Left ventricle myocardium superior (tissue), 1 donor: ENCODE results near the gene SLC35F4. TPM values are rescaled to one million over a fixed set of nuclear protein-coding genes. Genes with fewer than 3 reads are reported as not detected.

Experiments used
- ATAC-seq: fragments of 200-7000 bp; cut with Tn5 transposase; one replicate; pipeline ENCODE4 v1.9.1; 2020; ENCODE audit warnings: mild to moderate bottlenecking, moderate library complexity
- DNase-seq: peaks from one replicate; pipeline ENCODE4 v3.0.0-alpha.2; 2020
- intact Hi-C: fragments of 100-400 bp; cut with micrococcal nuclease; formaldehyde crosslinking; loops from one replicate; pipeline ENCODE4 v1.11.0; 2022
- total RNA-seq: library from RNA; stranded (reverse); fragmentation: NEBNext Ultra II Directional; extraction: Animal tissue kit (Norgen Biotek cat#: 25700); gene quantifications from one replicate; pipeline ENCODE4 v1.2.1, GENCODE V29; 2021
- donor health status: DM: no; HTN: yes; CAD: no; lungs with severe emphysema.

The SLC35F4 gene
- total RNA-seq, 1 donor from 2014 or later = not detected

- intact Hi-C loops = no loop called here
- DNase-seq = no peak
- no peak for ATAC-seq
Observed at GRCh38 chr14:57671021-57671420, 194.9 kb downstream of the SLC35F4 start.

- intact Hi-C loops = no loop called here
- DNase-seq = no peak
- ATAC-seq = no peak
Observed at GRCh38 chr14:57660208-57660607, 205.7 kb downstream of the SLC35F4 start.

- no peak for DNase-seq
- no peak for ATAC-seq
- intact Hi-C loops = no loop called here
Observed at GRCh38 chr14:57659052-57659451, 206.8 kb downstream of the SLC35F4 start.

- DNase-seq (no peak), ATAC-seq (no peak)
- intact Hi-C loops = no loop called here
Observed at GRCh38 chr14:57657487-57657886, 208.4 kb downstream of the SLC35F4 start.

GRCh38 chr14:57656853-57657252 is 209.0 kb downstream of the SLC35F4 start:
- DNase-seq = no peak
- intact Hi-C loops = no loop called here
- no peak for ATAC-seq

GRCh38 chr14:57652769-57653168 is 213.1 kb downstream of the SLC35F4 start:
- intact Hi-C loops = no loop called here
- DNase-seq (no peak), ATAC-seq (no peak)

GRCh38 chr14:57641776-57642175 is 224.1 kb downstream of the SLC35F4 start:
- ATAC-seq = no peak
- intact Hi-C loops = no loop called here
- DNase-seq = no peak

GRCh38 chr14:57640036-57640435 is 225.9 kb downstream of the SLC35F4 start:
- no peak for DNase-seq
- intact Hi-C loops = no loop called here
- no peak for ATAC-seq

- intact Hi-C loops = no loop called here
- no peak for DNase-seq
- ATAC-seq = no peak
Observed at GRCh38 chr14:57637901-57638300, 228.0 kb downstream of the SLC35F4 start.

- DNase-seq = no peak
- no peak for ATAC-seq
- intact Hi-C loops = no loop called here
Observed at GRCh38 chr14:57634335-57634734, 231.6 kb downstream of the SLC35F4 start.

GRCh38 chr14:57632649-57633048 is 233.2 kb downstream of the SLC35F4 start:
- DNase-seq (no peak), ATAC-seq (no peak)
- intact Hi-C loops = no loop called here

GRCh38 chr14:57617510-57617909 is 248.4 kb downstream of the SLC35F4 start:
- ATAC-seq (no peak), DNase-seq (no peak)
- intact Hi-C loops = no loop called here

- DNase-seq = no peak
- ATAC-seq = no peak
- intact Hi-C loops = no loop called here
Observed at GRCh38 chr14:57612946-57613345, 252.9 kb downstream of the SLC35F4 start.

- ATAC-seq (no peak), DNase-seq (no peak)
- intact Hi-C loops = no loop called here
Observed at GRCh38 chr14:57611555-57612075, 254.3 kb downstream of the SLC35F4 start.

GRCh38 chr14:57610631-57611030 is 255.3 kb downstream of the SLC35F4 start:
- DNase-seq = no peak
- intact Hi-C loops = no loop called here
- no peak for ATAC-seq

GRCh38 chr14:57609192-57610075 is 256.5 kb downstream of the SLC35F4 start:
- intact Hi-C loops = no loop called here

GRCh38 chr14:57607086-57607485 is 258.8 kb downstream of the SLC35F4 start:
- no peak for ATAC-seq
- no peak for DNase-seq
- intact Hi-C loops = no loop called here

More at GRCh38 chr14:57609192-57610075, 256.5 kb downstream of the SLC35F4 start:
- DNase-seq = no peak
- ATAC-seq = no peak

GRCh38 chr14:57583396-57583795 is 282.5 kb downstream of the SLC35F4 start:
- intact Hi-C loops = no loop called here
- no peak for ATAC-seq
- DNase-seq = no peak

GRCh38 chr14:57582746-57583145 is 283.1 kb downstream of the SLC35F4 start:
- ATAC-seq = no peak

GRCh38 chr14:57578801-57579200 is 287.1 kb downstream of the SLC35F4 start:
- intact Hi-C loops = no loop called here
- ATAC-seq (no peak), DNase-seq (no peak)

More at GRCh38 chr14:57582746-57583145, 283.1 kb downstream of the SLC35F4 start:
- intact Hi-C loops = no loop called here
- no peak for DNase-seq

GRCh38 chr14:57576498-57576897 is 289.4 kb downstream of the SLC35F4 start:
- intact Hi-C loops = no loop called here
- DNase-seq (no peak), ATAC-seq (no peak)
